CD4-positive, alpha-beta T cell treated with Interleukin-21 for 1 hour (primary cell): ENCODE measurements around the gene NTRK1.
A peak's percentile ranks its signal among the peaks of the same experiment; 100 is the strongest.

Source experiments
- DNase-seq: peaks from one replicate; pipeline ENCODE4 v3.0.0-alpha.2; 2020

The NTRK1 gene

DNA sequence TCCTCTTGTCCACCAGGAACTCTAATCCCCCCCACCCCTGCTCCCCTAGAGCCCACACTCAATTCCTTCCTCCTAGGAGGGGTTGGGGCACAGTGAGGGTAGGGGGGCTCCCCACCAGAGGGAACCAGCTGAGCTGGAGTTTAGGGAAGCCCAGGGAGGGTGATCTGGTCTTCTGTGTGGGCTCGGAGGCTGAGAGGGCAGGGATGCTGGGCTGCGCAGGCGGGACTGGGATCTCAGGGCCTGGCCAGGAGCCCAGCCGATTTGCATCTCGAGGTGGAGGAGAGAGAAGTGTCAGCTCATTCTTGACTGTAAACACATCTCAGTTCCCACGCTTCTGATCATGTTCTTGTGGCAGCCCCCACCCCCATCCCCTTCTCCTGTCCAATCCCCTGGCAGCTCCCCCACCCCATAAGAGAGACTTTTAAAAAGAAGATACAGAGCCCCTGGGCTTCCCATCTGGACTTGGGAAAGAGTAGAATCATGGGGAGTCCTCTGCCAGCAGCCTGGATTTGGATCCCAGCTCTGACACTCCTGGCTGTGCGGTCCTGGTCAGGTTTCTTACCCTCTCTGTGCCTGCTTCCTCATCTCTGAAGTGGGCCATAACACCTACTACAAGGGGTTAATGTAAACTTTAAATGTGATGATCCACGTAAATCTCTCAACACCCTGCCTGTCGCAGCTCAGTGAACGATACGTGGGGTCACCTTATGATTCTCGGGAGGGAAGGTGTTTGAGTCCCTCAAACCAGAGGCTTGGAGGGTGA, 39.5 kb downstream of the NTRK1 start:
- no peak for DNase-seq

DNA sequence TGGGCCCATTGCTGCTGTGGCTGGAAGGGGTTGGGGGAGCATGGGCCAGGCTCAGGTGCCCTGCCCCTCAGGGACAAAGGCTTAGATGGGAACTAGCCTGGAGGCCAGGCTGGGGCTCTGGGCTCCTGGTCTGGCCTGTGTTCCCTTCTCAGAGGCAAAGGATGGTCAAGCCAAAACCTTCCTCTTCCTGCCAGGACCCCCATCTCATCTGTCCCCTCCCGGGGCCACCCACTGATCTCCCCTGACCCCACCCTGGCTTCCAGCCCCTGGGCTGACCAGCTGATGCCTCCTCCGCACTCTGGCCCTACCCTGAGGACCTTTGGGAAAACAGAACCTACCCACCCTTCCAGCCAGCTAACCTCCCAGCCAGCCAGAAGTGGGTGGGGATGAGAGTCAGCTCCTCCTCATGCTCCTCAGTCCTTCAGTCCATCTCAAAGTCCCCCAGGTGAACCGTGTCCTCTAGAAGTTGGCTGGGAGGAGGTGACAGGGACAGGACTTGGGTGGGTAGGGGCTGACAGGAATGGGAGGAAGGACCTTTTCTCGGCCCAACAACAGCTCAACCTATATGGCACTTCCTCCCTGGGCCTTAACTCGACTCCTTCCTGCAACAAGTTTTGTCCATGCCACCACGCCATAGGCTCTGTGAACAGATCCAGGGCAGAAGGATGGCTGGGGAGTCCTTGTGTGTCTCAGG, 40.4 kb downstream of the NTRK1 start:
- DNase-seq = no peak

DNA sequence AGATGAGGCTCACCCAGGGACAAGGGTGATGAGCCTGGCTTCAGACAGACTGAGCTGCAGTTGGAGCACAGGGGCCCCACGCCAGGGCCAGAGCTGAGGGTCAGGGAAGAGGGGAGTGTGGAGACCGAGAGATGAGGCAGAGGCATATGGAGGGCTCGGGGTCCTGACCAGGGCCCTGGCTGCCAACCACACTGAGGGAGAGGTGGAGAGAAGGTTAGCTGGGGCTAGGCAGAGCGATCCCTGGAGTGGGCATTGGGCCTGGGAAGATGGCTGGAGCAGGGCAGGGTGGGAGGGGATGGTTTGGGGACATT, 40.9 kb downstream of the NTRK1 start:
- DNase-seq = no peak

DNA sequence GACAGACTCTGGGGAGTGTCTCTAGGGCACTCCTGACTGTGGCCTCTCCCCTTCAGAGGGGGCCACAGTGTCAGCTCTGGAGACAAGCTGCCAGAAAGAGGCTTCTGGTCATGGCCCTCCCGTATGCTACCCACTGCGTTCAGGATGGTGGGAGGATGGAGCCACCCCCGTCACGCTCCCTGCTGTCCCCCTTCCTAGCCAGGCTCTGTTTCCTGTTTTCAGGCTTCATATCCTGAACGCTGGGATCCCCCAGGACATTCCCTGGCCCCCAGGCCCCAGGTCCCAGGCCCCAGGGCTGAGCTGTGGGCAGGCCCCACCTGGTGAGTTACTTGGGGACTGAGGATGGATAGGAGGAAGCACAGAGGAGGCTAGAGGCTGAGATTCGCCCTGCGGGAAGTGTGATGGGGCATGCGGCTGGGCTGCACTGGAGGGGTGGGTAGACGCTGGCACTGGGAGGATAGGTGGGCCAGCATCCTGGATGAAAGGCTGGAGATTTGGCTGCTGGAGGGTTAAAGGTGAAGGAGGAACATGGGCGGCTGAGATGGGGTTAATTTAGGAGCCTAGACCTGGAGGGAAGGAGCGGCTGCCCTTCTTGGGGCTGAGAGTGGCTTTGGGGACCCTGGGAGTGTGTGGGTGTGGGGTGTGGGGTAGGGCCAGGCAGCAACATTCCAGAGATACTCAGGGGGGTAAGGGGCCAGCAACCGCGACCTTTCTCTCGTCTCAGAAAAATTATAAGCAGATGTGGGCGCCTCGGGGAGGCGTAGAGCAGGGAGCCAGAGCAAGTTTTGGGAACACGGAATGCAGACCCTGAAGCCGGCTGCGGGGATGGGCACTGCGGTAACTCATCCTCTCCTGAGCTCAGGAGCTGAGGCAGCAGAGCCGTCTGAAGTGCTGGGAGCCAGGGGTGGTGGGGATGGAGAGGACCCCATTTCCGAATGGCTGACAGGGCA, 41.6 kb downstream of the NTRK1 start:
- no peak for DNase-seq

DNA sequence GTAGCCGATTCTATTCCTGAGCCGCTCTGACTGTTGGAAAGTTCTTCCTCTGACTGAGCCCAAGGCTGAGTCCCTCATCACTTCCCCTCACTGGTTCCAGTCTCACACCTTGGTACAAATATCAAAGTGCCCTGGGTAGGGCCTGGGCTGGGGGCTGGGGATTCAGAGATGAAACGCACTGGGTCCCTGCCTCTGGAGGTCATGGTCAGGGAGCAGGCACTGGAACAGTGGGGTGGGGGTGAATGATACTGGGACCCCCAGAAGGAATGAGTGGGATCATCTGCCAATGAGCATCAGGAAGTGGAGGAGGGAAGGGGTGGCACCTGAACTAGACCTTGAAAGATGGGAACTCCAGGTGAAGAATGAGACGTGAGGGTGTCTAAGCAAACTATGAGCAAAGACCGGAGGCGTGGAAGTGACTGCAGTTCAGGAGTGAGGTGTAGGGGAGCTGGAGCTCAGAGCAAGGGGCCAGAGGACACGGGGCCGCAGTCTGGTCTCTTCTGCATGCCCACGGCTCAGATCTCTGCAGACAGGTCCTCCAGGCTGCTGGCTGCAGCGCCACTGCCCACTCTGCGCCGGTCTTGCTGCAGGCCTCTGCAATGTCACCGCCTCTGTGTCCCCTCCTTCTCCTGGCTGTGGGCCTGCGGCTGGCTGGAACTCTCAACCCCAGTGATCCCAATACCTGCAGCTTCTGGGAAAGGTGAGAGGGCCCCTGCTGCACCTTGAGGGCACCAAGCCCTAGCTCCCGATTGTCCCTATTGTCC, 42.8 kb downstream of the NTRK1 start:
- no peak for DNase-seq

DNA sequence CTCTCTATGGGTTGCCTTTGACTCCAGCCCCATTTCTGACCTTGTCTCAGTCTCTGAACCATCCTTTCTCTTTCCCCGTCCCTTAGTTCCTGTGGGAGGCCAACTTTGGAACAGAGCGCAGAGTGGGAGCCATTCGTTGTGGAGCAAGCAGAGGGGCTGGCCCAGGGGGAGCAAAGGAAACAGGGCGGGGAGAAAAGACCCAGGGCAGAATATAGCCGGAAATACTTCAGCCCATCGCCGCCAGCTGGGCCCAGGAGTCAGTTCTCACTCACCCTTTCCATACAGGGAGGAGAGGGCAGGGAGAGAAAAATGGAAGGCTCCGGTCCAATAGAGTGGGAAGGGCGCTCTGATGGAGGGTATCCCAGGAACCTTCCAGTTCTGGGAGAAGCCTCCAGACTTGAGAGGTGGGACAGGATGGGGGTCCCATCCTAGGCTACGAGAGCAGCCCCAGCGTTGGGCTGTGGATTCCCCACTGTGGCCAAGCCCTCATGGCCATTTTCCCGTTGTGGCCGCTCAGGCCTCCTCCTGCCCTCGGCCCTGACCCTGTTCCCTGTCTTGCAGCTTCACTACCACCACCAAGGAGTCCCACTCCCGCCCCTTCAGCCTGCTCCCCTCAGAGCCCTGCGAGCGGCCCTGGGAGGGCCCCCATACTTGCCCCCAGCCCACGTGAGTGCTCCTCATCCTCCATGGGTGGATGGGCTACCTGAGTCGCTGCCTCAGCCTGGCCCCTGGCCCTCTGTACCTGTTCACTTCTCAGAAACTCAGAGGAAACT, 43.7 kb downstream of the NTRK1 start:
- DNase-seq = no peak

DNA sequence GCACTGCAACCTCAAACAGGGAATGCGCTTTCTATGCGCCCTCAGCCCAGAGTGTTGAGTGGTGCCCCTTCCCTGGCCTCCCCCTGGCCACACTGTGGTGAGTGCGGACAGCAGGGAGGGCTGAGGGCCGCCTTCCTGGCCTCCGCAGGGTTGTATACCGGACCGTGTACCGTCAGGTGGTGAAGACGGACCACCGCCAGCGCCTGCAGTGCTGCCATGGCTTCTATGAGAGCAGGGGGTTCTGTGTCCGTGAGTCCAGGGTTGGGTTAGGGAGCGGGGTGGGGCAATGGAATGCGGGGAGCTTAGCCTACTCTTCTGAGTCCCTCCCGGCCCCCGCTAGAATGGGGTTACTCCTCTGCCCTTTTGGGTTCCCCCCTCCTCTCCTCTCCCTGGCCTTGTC, 44.5 kb downstream of the NTRK1 start:
- no peak for DNase-seq

DNA sequence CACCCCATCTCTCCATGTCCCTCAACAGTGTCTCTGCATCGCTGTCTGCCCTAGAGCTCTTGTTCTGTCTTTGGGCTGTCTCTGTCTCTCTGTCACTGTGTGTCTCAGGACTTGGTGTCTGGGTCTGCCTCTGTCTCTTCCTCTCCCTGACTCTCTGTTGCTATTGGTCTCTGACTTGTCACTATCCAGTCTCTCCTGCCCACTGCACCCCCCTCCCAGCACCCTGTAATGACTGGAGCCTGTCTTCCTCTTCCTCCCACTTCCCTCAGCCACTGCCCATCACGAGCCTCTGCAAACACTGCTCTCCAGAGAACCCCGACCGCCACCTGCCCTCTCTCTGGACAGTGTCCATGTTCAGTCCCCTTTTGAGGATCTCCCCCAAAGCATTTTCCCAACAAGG, 45.0 kb downstream of the NTRK1 start:
- DNase-seq = no peak

DNA sequence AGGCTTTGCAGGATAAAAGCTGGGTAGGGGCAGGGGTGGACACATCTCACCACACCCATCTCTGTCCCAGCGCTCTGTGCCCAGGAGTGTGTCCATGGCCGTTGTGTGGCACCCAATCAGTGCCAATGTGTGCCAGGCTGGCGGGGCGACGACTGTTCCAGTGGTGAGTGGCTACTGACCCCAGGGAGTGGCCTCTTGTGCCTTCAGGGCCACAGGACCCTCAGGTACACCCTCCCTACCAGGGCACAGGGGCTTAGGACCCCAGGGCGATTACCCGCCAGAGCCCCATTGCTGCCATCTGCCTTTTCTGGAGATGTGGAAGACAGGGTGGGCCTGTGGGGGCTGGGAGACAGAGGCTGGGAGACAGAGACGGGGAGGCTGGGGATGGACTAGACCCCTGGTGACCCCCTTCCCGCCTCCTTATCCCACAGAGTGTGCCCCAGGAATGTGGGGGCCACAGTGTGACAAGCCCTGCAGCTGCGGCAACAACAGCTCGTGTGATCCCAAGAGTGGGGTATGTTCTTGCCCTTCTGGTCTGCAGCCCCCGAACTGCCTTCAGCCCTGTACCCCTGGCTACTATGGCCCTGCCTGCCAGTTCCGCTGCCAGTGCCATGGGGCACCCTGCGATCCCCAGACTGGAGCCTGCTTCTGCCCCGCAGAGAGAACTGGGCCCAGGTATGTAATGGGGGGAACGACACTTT, 45.7 kb downstream of the NTRK1 start:
- DNase-seq = no peak

DNA sequence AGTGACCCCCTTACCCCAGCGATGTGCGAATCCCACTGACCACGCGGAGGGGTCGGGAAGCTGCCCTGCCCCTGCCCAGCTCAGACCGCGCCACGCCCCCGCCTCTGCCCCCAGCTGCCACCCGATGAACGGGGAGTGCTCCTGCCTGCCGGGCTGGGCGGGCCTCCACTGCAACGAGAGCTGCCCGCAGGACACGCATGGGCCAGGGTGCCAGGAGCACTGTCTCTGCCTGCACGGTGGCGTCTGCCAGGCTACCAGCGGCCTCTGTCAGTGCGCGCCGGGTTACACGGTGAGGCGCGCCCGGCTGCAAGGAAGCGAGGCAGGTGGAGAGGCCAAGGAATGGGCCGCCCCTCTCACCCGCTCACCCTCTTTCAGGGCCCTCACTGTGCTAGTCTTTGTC, 47.9 kb downstream of the NTRK1 start:
- DNase-seq = no peak

DNA sequence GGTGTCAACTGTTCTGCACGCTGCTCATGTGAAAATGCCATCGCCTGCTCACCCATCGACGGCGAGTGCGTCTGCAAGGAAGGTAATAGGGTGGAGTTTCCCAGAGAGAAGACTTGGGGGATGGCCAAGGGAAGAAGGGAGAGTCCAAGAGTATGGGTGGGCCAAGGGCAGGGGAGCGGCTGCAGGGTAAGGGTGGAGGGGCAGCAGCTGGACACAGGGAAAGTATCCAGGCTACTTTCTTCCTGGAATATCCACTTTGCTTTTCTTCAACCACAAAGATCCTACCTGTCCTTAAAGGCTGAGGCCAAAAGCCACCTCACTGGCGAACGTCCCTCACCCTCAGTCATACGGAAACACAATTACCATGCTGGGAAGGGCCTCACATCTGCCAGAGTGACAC, 48.3 kb downstream of the NTRK1 start:
- no peak for DNase-seq

DNA sequence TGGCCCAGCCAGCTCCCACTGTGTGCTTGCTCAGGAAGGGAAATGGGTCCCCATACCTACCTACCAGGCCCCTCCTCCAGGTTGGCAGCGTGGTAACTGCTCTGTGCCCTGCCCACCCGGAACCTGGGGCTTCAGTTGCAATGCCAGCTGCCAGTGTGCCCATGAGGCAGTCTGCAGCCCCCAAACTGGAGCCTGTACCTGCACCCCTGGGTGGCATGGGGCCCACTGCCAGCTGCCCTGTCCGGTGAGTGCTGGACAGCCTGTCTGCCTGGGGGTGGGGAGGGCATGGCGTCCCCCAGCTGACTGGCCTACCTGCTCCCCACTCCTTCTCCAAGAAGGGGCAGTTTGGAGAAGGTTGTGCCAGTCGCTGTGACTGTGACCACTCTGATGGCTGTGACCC, 49.0 kb downstream of the NTRK1 start:
- no peak for DNase-seq

DNA sequence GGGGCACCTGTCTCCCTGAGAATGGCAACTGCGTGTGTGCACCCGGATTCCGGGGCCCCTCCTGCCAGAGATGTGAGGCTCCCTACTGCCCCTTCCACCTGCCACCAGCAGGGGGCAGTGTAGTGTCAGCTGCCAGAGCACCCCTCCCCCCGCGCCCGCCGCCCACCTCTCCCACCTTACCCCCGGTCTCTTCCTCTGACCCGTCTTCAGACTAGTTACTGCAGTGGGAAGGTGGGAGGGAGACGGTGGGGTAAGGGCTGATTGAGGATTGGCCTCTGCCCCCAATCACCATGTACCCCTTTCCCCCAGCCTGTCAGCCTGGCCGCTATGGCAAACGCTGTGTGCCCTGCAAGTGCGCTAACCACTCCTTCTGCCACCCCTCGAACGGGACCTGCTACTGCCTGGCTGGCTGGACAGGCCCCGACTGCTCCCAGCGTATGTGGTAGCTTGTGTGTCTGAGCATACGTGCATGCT, 49.7 kb downstream of the NTRK1 start:
- peak; percentile 53 for DNase-seq

DNA sequence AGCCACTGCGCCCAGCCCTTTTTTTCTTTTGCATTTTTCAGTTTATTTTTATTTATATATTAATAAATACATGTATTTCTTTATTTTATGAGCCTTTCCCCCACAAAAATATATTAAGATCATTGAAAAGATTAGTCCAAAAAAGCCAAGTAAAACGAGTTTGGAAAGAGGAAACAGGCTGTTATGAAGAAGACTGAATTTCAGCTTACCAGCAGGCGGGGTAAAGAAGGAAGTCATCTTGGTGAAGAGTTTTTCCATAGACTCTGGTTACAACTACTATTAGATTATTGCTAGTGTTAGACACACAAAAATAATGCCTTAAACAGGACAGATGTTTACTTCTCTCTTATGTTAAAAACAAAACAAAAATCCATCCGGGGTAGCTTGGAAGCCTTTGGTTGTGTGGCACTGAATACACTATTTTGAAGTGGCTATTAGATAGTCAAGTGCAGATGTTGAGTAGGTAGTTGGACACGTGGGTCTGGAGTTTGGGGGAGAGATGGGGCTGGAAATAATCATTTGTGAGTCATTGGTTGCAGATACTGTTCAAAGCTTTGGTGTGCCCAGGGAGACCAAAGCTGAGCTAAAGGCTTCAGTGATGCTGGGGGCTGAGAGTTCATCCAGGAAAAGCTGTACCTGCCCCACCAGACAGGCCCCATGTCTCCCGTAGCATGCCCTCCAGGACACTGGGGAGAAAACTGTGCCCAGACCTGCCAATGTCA, 51.1 kb downstream of the NTRK1 start:
- DNase-seq = no peak

DNA sequence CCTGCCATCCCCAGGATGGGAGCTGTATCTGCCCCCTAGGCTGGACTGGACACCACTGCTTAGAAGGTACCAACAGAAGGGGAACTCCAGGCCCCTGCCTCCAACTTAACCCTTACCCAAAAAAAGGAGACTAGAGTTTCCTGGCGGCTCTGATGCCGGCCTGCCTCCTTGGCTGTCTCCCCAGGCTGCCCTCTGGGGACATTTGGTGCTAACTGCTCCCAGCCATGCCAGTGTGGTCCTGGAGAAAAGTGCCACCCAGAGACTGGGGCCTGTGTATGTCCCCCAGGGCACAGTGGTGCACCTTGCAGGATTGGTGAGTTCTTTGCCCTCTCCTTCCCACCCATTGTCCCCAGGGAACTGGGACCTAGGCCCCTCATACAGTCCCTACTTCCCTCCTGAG, 51.6 kb downstream of the NTRK1 start:
- no peak for DNase-seq

DNA sequence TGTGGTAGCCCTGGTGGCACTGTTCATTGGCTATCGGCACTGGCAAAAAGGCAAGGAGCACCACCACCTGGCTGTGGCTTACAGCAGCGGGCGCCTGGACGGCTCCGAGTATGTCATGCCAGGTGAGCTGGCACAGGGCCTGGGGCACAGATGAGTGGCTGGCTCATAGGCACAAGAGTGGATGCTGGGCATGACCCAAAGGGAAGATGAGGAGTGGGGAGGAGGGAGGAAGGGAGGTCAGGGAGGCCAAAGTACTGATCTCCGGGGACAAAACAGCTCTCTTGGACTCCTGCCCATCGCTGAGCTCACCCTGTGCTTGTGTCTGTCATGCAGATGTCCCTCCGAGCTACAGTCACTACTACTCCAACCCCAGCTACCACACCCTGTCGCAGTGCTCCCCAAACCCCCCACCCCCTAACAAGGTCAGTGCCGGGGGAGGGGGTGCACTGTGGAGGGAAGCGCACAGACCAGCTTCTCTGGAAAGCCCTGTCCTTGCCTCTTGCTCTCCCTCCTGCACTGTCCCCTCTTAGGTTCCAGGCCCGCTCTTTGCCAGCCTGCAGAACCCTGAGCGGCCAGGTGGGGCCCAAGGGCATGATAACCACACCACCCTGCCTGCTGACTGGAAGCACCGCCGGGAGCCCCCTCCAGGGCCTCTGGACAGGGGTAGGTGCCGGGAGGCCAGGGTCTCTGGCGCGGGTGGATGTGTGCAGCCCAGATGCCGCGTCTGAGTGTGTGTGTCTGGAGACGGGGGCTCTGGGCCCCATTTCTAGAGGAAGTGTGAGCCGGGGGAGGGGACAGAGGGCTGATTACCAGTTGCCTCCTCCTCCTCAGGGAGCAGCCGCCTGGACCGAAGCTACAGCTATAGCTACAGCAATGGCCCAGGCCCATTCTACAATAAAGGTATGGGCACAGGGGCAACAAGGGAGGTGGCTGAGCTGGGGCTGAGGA, 52.5 kb downstream of the NTRK1 start:
- DNase-seq = no peak

DNA sequence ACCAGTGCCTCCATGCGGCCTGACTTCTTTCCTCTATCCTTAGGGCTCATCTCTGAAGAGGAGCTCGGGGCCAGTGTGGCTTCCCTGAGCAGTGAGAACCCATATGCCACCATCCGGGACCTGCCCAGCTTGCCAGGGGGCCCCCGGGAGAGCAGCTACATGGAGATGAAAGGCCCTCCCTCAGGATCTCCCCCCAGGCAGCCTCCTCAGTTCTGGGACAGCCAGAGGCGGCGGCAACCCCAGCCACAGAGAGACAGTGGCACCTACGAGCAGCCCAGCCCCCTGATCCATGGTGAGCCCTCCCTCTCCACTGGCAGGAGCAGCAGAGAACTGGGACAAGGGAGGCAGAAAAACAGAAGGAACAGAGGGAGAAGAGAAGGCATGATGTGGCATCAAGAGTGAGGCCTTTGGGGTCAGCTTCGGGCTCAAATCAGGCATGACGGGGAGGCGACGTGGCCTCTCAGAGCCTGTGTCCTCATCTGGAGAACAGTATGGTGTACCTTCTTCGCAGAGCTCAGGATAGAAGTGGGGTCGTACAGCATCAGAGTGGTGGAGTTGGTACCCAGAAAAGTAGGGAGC, 53.2 kb downstream of the NTRK1 start:
- DNase-seq = no peak

DNA sequence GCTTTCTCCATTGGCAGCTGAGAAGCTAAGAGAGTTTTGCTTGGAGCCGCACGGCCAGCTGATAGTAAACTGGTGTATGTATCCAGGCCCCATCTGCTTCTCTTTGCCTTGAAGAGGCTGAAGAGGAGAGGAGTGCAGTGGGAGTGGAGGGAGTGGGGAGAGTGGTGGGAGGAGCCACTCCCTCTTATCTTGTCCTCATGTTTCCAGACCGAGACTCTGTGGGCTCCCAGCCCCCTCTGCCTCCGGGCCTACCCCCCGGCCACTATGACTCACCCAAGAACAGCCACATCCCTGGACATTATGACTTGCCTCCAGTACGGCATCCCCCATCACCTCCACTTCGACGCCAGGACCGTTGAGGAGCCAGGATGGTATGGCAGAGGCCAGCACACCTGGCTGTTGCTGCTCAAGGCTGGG, 53.8 kb downstream of the NTRK1 start:
- no peak for DNase-seq
